IMR-90 (cell line): ENCODE results near the gene YWHAG.
"Not testable (repeated sequence)": the region's sequence is repeated elsewhere in the genome, so short reads cannot be mapped to it uniquely, and the experiment has no call there.

ENCODE experiments used
- CHD1 ChIP-seq: IDR thresholded peaks from 2 replicates; pipeline ENCODE4 v1.6.1; 2012; ENCODE audit warnings: low read depth, low read length, improper control_type of control experiment
- CTCF ChIP-seq: conservative IDR thresholded peaks from 2 replicates; pipeline ENCODE4 v1.5.1; 2012; ENCODE audit warnings: mild to moderate bottlenecking, low read depth, low read length, improper control_type of control experiment
- POLR2A ChIP-seq: IDR thresholded peaks from 2 replicates; pipeline ENCODE4 v1.6.1; 2012; ENCODE audit warnings: mild to moderate bottlenecking, low read depth, low read length
- RAD21 ChIP-seq: IDR thresholded peaks from 2 replicates; pipeline ENCODE4 v1.6.1; 2012; ENCODE audit warnings: low read length, improper control_type of control experiment
- USF2 ChIP-seq: fragments of 150-350 bp; IDR thresholded peaks from 2 replicates; pipeline ENCODE4 v1.6.1; 2017; ENCODE audit warnings: mild to moderate bottlenecking, antibody characterized with exemption, low read length, low read depth
- TF ChIP-seq, protein P1 (sequence below): fragments of 150-350 bp; IDR thresholded peaks from 2 replicates; pipeline ENCODE4 v1.6.1; 2016; ENCODE audit warnings: low read depth, mild to moderate bottlenecking, low read length, moderate library complexity, borderline replicate concordance

GRCh38 chr7:76308874-76309273 is 49.9 kb downstream of the YWHAG start:
- TF ChIP-seq USF2, CTCF, POLR2A, CHD1, RAD21: not testable (repeated sequence)
- TF ChIP-seq, protein P1, sequence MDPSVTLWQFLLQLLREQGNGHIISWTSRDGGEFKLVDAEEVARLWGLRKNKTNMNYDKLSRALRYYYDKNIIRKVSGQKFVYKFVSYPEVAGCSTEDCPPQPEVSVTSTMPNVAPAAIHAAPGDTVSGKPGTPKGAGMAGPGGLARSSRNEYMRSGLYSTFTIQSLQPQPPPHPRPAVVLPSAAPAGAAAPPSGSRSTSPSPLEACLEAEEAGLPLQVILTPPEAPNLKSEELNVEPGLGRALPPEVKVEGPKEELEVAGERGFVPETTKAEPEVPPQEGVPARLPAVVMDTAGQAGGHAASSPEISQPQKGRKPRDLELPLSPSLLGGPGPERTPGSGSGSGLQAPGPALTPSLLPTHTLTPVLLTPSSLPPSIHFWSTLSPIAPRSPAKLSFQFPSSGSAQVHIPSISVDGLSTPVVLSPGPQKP = not testable (repeated sequence)
